BLaER1 treated with 17β-estradiol and CSF1 and Interleukin-3, amounts not matched to agents 10 nM and 100 nM (cell line): Measurements from ENCODE around the gene UBE3D.

Experiments
- H3K27ac ChIP-seq, 11 experiments: shearing (Covaris generic); formaldehyde crosslinking; 2 replicates each; pipeline ENCODE4 v1.8.1; 2022
- H3K27me3 ChIP-seq, 11 experiments: shearing (Covaris generic); formaldehyde crosslinking; 2 replicates each; pipeline ENCODE4 v1.8.1; 2022
- H3K36me3 ChIP-seq, 11 experiments: shearing (Covaris generic); formaldehyde crosslinking; 2 replicates each; pipeline ENCODE4 v1.8.1; 2022
- H3K4me1 ChIP-seq, 10 experiments: shearing (Covaris generic); formaldehyde crosslinking; 2 replicates each; pipeline ENCODE4 v1.8.1; 2022
- H3K4me2 ChIP-seq, 11 experiments: shearing (Covaris generic); formaldehyde crosslinking; 2 replicates each; pipeline ENCODE4 v1.8.1; 2022
- H3K4me3 ChIP-seq, 10 experiments: shearing (Covaris generic); formaldehyde crosslinking; 2 replicates each; pipeline ENCODE4 v1.8.1; 2022
- H3K9ac ChIP-seq, 11 experiments: shearing (Covaris generic); formaldehyde crosslinking; 2 replicates each; pipeline ENCODE4 v1.8.1; 2022
- H3K9me3 ChIP-seq, 11 experiments: shearing (Covaris generic); formaldehyde crosslinking; replicated peaks in 1 of 11; 2 replicates each; pipeline ENCODE4 v1.8.1; 2022
- H4K20me1 ChIP-seq, 11 experiments: shearing (Covaris generic); formaldehyde crosslinking; 2 replicates each; pipeline ENCODE4 v1.8.1; 2022
- Cebpa-rat ChIP-seq, 11 experiments: shearing (Covaris generic); IDR thresholded peaks; 2 replicates each; pipeline ENCODE4 v1.8.1; 2022

The UBE3D gene

GRCh38 chr6:82877213-82878195, 188.1 kb downstream of the UBE3D start:
- H3K36me3 ChIP-seq, result no peaks in the 10 kb centered on the region
- H3K4me2 ChIP-seq, result no peak overlapping the region
- H3K9me3 ChIP-seq, result no peaks in the 10 kb centered on the region
- H3K4me1 ChIP-seq, result no peaks in the 10 kb centered on the region
- H4K20me1 ChIP-seq, result no peaks in the 10 kb centered on the region
- H3K27me3 ChIP-seq, result no peaks in the 10 kb centered on the region
- TF ChIP-seq Cebpa-rat (IDR thresholded peaks at IDR 0.05), result no peak
- H3K9ac ChIP-seq, result no peak overlapping the region
- no peak overlapping the region for H3K4me3 ChIP-seq
- H3K27ac ChIP-seq, result no peak overlapping the region

- no peak overlapping the region for H3K27ac ChIP-seq
- no peaks in the 10 kb centered on the region for H3K36me3 ChIP-seq
- H3K9me3 ChIP-seq, result no peaks in the 10 kb centered on the region
- H3K4me2 ChIP-seq, result no peak overlapping the region
- no peak overlapping the region for H3K9ac ChIP-seq
- no peak overlapping the region for H3K4me3 ChIP-seq
- no peak for TF ChIP-seq Cebpa-rat (IDR thresholded peaks at IDR 0.05)
- no peaks in the 10 kb centered on the region for H3K27me3 ChIP-seq
- no peaks in the 10 kb centered on the region for H3K4me1 ChIP-seq
- no peaks in the 10 kb centered on the region for H4K20me1 ChIP-seq
These were observed 190.0 kb downstream of the UBE3D start for GRCh38 chr6:82875573-82876185.

- Histone ChIP-seq H3K36me3 (no peaks in the 10 kb centered on the region), H3K27me3 (no peaks in the 10 kb centered on the region), H3K27ac (no peak overlapping the region), H3K9me3 (no peaks in the 10 kb centered on the region), H4K20me1 (no peaks in the 10 kb centered on the region), H3K4me1 (no peaks in the 10 kb centered on the region), H3K4me2 (no peak overlapping the region), H3K9ac (no peak overlapping the region), H3K4me3 (no peak overlapping the region)
- no peak for TF ChIP-seq Cebpa-rat (IDR thresholded peaks at IDR 0.05)
These were observed 190.8 kb downstream of the UBE3D start for GRCh38 chr6:82874867-82875266.

GRCh38 chr6:82872185-82872584, 193.5 kb downstream of the UBE3D start:
- no peaks in the 10 kb centered on the region for H3K36me3 ChIP-seq
- H3K4me2 ChIP-seq, result no peak overlapping the region
- no peaks in the 10 kb centered on the region for H4K20me1 ChIP-seq
- no peak overlapping the region for H3K27ac ChIP-seq
- H3K4me3 ChIP-seq, result no peak overlapping the region
- no peaks in the 10 kb centered on the region for H3K27me3 ChIP-seq
- no peaks in the 10 kb centered on the region for H3K4me1 ChIP-seq
- no peak for TF ChIP-seq Cebpa-rat (IDR thresholded peaks at IDR 0.05)
- H3K9me3 ChIP-seq, result no peaks in the 10 kb centered on the region
- H3K9ac ChIP-seq, result no peak overlapping the region

DNA sequence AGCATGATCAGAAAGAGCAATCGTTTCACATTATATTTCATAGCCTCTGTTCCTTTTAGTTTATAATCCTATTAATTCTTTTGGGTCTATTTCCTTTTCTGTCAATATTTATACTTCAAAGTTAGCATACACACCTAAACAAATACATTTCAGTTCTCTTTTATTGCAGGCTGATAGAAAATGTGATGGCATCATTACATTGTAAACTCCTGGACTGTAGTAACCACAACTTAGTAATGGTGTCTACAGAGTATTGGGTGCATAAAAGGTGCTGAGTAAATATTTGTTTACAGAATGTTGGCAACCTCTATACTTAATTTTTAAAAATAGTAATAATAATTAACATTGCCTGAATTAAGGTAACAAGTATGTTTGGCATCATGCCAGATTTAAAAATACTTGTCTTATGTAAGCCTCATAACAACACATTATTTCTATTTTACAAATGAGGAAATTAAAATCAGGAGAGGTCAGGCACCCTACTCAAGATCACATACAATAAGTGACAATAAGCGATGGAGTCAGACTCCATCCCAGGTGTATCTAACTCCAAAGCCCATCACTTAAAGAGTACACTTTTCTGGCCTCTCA, 195.0 kb downstream of the UBE3D start:
- Histone ChIP-seq H3K9ac (no peak overlapping the region), H3K4me2 (no peak overlapping the region), H3K9me3 (no peaks in the 10 kb centered on the region), H4K20me1 (no peaks in the 10 kb centered on the region), H3K4me1 (no peaks in the 10 kb centered on the region), H3K27ac (no peak overlapping the region), H3K27me3 (no peaks in the 10 kb centered on the region), H3K36me3 (no peaks in the 10 kb centered on the region), H3K4me3 (no peak overlapping the region)
- no peak for TF ChIP-seq Cebpa-rat (IDR thresholded peaks at IDR 0.05)

DNA sequence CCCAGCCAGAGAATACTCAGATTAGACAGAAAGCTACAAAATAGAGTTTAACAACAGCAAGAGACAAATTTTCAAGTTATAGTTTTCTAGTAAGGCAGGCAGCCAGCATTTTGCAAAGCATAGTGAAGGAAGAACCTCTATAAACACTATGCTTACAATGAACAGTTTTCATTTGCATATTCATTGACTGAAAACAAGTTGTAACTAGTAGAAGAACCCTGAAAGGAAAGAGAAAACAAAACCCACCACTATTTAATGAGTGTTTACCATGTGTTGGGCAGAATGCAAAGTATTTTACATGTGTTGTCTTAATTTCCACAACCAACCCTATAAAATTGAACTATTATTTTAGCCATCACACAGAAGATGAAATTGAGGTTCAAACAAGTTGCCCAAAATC, 196.1 kb downstream of the UBE3D start:
- Histone ChIP-seq H3K4me2 (no peak overlapping the region), H3K27me3 (no peaks in the 10 kb centered on the region), H3K9me3 (no peaks in the 10 kb centered on the region), H3K4me1 (no peaks in the 10 kb centered on the region), H3K4me3 (no peak overlapping the region), H3K36me3 (no peaks in the 10 kb centered on the region), H3K27ac (no peak overlapping the region), H3K9ac (no peak overlapping the region), H4K20me1 (no peaks in the 10 kb centered on the region)
- TF ChIP-seq Cebpa-rat (IDR thresholded peaks at IDR 0.05), result no peak

GRCh38 chr6:82867946-82868345, 197.7 kb downstream of the UBE3D start:
- Histone ChIP-seq H3K4me3 (no peak overlapping the region), H3K4me1 (no peaks in the 10 kb centered on the region), H3K4me2 (no peak overlapping the region), H3K9me3 (no peaks in the 10 kb centered on the region; a peak in 2 of 22 replicates), H3K36me3 (no peaks in the 10 kb centered on the region), H3K9ac (no peak overlapping the region), H3K27me3 (no peaks in the 10 kb centered on the region), H4K20me1 (no peaks in the 10 kb centered on the region), H3K27ac (no peak overlapping the region)
- no peak for TF ChIP-seq Cebpa-rat (IDR thresholded peaks at IDR 0.05)

DNA sequence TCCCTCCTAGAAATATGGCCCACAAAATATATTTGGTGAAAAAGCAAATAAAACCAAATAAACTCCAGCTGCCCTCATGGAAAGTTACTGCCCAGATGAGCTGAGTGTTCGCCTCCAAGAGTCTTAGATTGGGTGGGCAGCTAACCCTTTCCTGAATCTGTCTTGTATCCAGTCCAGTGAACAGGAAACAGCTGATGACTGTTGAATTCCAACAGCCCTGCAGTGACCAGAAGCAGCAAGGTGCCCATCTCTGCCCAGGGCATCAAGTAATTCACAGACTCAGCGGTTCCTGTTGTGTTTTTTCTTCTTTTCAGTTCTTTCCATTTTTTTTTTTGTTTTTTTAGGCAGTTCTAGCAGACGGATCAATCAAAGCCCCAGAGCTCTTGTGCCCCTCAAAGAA, 199.2 kb downstream of the UBE3D start:
- H3K4me3 ChIP-seq, result no peak overlapping the region

DNA sequence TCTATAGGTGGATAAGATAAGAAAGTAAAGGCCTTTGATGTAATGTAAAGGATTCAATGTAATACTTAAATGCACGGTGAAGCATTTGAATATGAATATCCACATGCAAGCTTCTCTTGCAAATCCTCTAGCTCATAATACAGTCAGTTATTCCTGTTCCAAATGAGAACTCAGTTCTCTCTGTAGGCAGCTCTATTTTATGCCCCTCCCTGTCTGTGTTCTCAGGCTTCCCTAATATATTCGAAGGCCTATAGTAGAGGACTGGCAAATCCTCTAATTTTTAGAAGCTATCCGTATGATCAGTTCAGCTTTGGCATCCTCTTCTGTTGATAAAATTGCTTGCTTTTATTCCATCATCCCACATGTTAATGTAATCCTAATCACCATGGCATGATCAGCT, 200.2 kb downstream of the UBE3D start:
- Histone ChIP-seq H3K9me3 (no peaks in the 10 kb centered on the region; a peak in 2 of 22 replicates), H3K4me1 (no peaks in the 10 kb centered on the region), H3K9ac (no peak overlapping the region), H3K27ac (no peak overlapping the region), H4K20me1 (no peaks in the 10 kb centered on the region), H3K4me2 (no peak overlapping the region), H3K4me3 (no peak overlapping the region), H3K36me3 (no peaks in the 10 kb centered on the region), H3K27me3 (no peaks in the 10 kb centered on the region)
- no peak for TF ChIP-seq Cebpa-rat (IDR thresholded peaks at IDR 0.05)

More for the DNA sequence above, 199.2 kb downstream of the UBE3D start:
- Histone ChIP-seq H3K4me2 (no peak overlapping the region), H4K20me1 (no peaks in the 10 kb centered on the region), H3K27ac (no peak overlapping the region), H3K9ac (no peak overlapping the region), H3K27me3 (no peaks in the 10 kb centered on the region), H3K4me1 (no peaks in the 10 kb centered on the region), H3K36me3 (no peaks in the 10 kb centered on the region), H3K9me3 (no peaks in the 10 kb centered on the region; a peak in 2 of 22 replicates)
- no peak for TF ChIP-seq Cebpa-rat (IDR thresholded peaks at IDR 0.05)
